Cardiac muscle cell (in vitro differentiated cells and primary cell): Measurements from ENCODE around the gene PDLIM5. TPM values are rescaled to one million over a fixed set of nuclear protein-coding genes. Genes with fewer than 3 reads are reported as not detected.

ENCODE experiments used
- DNase-seq, 2 donors: peaks; one replicate each; pipeline versions ENCODE4 v3.0.0 to v3.0.0-alpha.2; 2010 to 2017; ENCODE audit warnings: low read depth in 1 of 2, low spot score in 1 of 2
- H3K27ac ChIP-seq: fragments of 200-600 bp; sonication (generic); 2 replicates; pipeline ENCODE4 v1.5.1; 2016
- H3K27me3 ChIP-seq: fragments of 200-600 bp; sonication (generic); 2 replicates; pipeline ENCODE4 v1.6.0; 2016; ENCODE audit warnings: control low read depth
- H3K36me3 ChIP-seq: fragments of 200-600 bp; sonication (generic); 2 replicates; pipeline ENCODE4 v1.5.1; 2016; ENCODE audit warnings: control low read depth
- H3K4me1 ChIP-seq: fragments of 200-600 bp; sonication (generic); 2 replicates; pipeline ENCODE4 v1.8.1; 2017; ENCODE audit warnings: low read depth, mild to moderate bottlenecking, mixed run types
- H3K4me3 ChIP-seq: fragments of 200-600 bp; sonication (generic); 2 replicates; pipeline ENCODE4 v1.5.1; 2016; ENCODE audit warnings: mild to moderate bottlenecking
- H3K9me3 ChIP-seq: fragments of 200-600 bp; sonication (generic); 2 replicates; pipeline ENCODE4 v1.5.1; 2017; ENCODE audit warnings: low read depth, mild to moderate bottlenecking, control low read depth
- polyA plus RNA-seq: library from polyadenylated mRNA; unstranded; fragments of >200 nt; fragmentation: Nextera tagmentation; extraction: Ambion mirVana; gene quantifications from 2 replicates; pipeline ENCODE4 v1.2.1, GENCODE V29; 2016
- total RNA-seq: library from RNA; depleted of rRNA; stranded (reverse); fragments of >200 nt; gene quantifications from 2 replicates; pipeline ENCODE4 v1.2.3, GENCODE V29; 2016
- TF ChIP-seq, protein P1 (sequence below): IDR thresholded peaks from 2 replicates; pipeline ENCODE4 v1.5.1; 2012; ENCODE audit warnings: low read depth, mild to moderate bottlenecking, low read length

PDLIM5 gene
- total and polyA plus RNA-seq, 2 experiments from 2014 or later, result 426 to 446 TPM

DNA sequence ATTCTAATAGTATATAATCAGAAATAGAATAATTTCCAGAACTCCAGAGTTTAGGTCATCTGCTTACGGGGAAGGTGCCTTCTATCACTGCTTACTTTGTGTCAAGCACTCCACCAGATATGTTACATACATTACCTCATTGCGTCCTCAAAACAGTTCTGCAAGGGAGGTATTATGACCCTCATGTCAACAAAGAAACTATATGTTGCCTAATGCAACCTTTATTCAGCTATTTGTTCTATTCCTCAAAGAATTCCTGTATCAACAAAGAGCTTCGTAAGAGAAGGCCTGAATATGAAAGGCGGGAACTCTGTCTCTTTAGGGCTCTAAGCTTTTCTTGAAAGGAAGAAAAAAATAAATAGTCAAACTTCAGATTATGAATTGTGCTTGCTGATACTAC, 114.7 kb downstream of the PDLIM5 start:
- Histone ChIP-seq H3K4me1 (peaks cover 40% of the 10 kb centered on the region), H3K4me3 (no peak overlapping the region), H3K36me3 (no peaks in the 10 kb centered on the region), H3K9me3 (no peaks in the 10 kb centered on the region), H3K27me3 (no peaks in the 10 kb centered on the region), H3K27ac (peak overlapping the region; percentile 48)
- DNase-seq, result no peak
- TF ChIP-seq, protein P1, sequence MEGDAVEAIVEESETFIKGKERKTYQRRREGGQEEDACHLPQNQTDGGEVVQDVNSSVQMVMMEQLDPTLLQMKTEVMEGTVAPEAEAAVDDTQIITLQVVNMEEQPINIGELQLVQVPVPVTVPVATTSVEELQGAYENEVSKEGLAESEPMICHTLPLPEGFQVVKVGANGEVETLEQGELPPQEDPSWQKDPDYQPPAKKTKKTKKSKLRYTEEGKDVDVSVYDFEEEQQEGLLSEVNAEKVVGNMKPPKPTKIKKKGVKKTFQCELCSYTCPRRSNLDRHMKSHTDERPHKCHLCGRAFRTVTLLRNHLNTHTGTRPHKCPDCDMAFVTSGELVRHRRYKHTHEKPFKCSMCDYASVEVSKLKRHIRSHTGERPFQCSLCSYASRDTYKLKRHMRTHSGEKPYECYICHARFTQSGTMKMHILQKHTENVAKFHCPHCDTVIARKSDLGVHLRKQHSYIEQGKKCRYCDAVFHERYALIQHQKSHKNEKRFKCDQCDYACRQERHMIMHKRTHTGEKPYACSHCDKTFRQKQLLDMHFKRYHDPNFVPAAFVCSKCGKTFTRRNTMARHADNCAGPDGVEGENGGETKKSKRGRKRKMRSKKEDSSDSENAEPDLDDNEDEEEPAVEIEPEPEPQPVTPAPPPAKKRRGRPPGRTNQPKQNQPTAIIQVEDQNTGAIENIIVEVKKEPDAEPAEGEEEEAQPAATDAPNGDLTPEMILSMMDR, result no peak

DNA sequence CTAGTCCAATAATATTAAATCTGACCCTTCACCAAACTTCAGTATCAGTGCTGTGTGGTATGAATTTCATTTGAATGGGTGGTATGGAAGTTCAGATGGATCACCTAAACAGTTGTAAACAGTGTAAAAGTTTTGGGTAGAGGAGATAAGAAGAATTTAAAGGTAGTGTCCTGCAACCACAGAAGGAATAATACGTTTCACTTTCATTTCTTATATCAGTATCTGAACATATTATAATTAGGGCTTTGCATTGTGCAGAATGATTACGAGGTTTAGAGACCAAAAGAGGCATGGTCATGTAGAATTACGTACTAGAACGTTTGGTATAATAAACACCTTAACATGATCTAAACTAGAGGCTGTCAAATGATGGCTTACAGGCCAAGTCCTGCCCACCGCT, 116.1 kb downstream of the PDLIM5 start:
- TF ChIP-seq, protein P1, result no peak
- Histone ChIP-seq H3K36me3 (no peaks in the 10 kb centered on the region), H3K9me3 (no peaks in the 10 kb centered on the region), H3K4me3 (no peak overlapping the region), H3K4me1 (peaks cover 38% of the 10 kb centered on the region), H3K27ac (peak overlapping the region; percentile 44), H3K27me3 (no peaks in the 10 kb centered on the region)
- DNase-seq, result no peak

GRCh38 chr4:94570558-94570957, 118.8 kb downstream of the PDLIM5 start:
- H3K27ac ChIP-seq, result peak overlapping the region; percentile 71
- no peak for DNase-seq

DNA sequence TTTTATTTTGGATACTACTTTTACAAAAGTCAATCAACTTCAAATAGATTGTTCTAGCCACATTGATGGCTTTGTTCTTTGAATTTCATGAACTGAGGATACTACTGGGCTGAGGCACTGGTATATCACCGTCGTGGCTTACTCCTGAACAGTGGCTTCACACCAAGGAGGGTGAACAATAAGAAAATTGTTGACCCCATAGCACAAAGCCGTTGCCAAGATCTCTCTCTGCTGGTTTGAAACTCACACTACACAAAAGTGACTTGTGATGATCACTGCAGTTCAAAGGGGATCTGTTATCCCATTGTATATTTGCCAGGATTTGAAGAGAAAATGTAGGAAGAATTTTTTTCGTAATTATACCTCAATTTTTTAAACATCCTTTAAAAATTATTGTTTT, 119.6 kb downstream of the PDLIM5 start:
- TF ChIP-seq, protein P1, result no peak
- Histone ChIP-seq H3K4me1 (peaks cover 42% of the 10 kb centered on the region), H3K4me3 (no peak overlapping the region), H3K27ac (peak overlapping the region; percentile 70), H3K27me3 (no peaks in the 10 kb centered on the region), H3K9me3 (no peaks in the 10 kb centered on the region), H3K36me3 (peaks cover 16% of the 10 kb centered on the region)
- DNase-seq, result no peak

More at GRCh38 chr4:94570558-94570957, 118.8 kb downstream of the PDLIM5 start:
- Histone ChIP-seq H3K9me3 (no peaks in the 10 kb centered on the region), H3K36me3 (peaks cover 9% of the 10 kb centered on the region), H3K27me3 (no peaks in the 10 kb centered on the region), H3K4me1 (peaks cover 38% of the 10 kb centered on the region), H3K4me3 (no peak overlapping the region)
- TF ChIP-seq, protein P1, result no peak

- H3K27me3 ChIP-seq, result no peaks in the 10 kb centered on the region
- no peak for DNase-seq
- H3K27ac ChIP-seq, result peak overlapping the region; percentile 70
- peaks cover 21% of the 10 kb centered on the region for H3K36me3 ChIP-seq
- H3K4me1 ChIP-seq, result peaks cover 46% of the 10 kb centered on the region
- TF ChIP-seq, protein P1, result no peak
- H3K9me3 ChIP-seq, result no peaks in the 10 kb centered on the region
- H3K4me3 ChIP-seq, result no peak overlapping the region
Observed at GRCh38 chr4:94571715-94572114, 120.0 kb downstream of the PDLIM5 start.

- Histone ChIP-seq H3K27me3 (no peaks in the 10 kb centered on the region), H3K27ac (peak overlapping the region; percentile 84), H3K9me3 (no peaks in the 10 kb centered on the region), H3K36me3 (peaks cover 21% of the 10 kb centered on the region), H3K4me3 (no peak overlapping the region), H3K4me1 (peaks cover 50% of the 10 kb centered on the region)
- TF ChIP-seq, protein P1, result no peak
- DNase-seq, result no peak
Observed at GRCh38 chr4:94574050-94574449, 122.3 kb downstream of the PDLIM5 start.
